ENCODE results near the gene CENPS. TPM values are rescaled to one million over a fixed set of nuclear protein-coding genes. Genes with fewer than 3 reads are reported as not detected.
"Not testable (repeated sequence)": the region's sequence is repeated elsewhere in the genome, so short reads cannot be mapped to it uniquely, and the experiment has no call there.

Gene CENPS
- total RNA-seq, 5 donors from 2014 or later (not counting 1 experiment from before 2014, with no cell fraction given) = 3.5 to 9.7 (median 5.8) TPM

GRCh38 chr1:10424651-10425050 lies 5.6 kb upstream of the CENPS start:
- Histone ChIP-seq H3K27me3 (replicated peaks in 1 of 2; ENCODE audit: control insufficient read depth in 2 of 2, extremely low read depth in 1 of 2, insufficient read depth in 2 of 2, low read length in 1 of 2) (no peaks in the 10 kb centered on the region), H3K9me3 (no peaks in the 10 kb centered on the region), H3K27ac (ENCODE audit: low read length) (no peak overlapping the region), H3K4me3 (ENCODE audit: control insufficient read depth in 1 of 2, extremely low read depth in 1 of 2, low read length in 1 of 2) (no peak overlapping the region), H3K36me3 (ENCODE audit: control insufficient read depth in 2 of 2, extremely low read depth in 1 of 2, insufficient read depth in 1 of 2, low read length in 1 of 2) (peaks cover 3 to 9% of the 10 kb centered on the region in 2 donors), H3K4me1 (ENCODE audit: control insufficient read depth in 1 of 2, extremely low read depth in 1 of 2, insufficient read depth in 2 of 2, low read length in 2 of 2) (peaks cover under 1 to 10% of the 10 kb centered on the region in 2 experiments)
- no peak for DNase-seq
- Mint-ChIP-seq H3K27me3 (no peaks in the 10 kb centered on the region), H3K9me3 (no peaks in the 10 kb centered on the region), H3K36me3 (peaks cover 10% of the 10 kb centered on the region), H3K27ac (no peak overlapping the region), H3K4me1 (peaks cover 1 to 4% (median 3%) of the 10 kb centered on the region in 3 donors), H3K4me3 (no peak overlapping the region)
- ChIA-PET POLR2A (no interaction called here), CTCF (no interaction called here)
- no peak for ATAC-seq (replicated peaks in 1 of 4)
- 96% methylated on average over 4 of the region's 8 CpGs for WGBS (ENCODE audit: insufficient coverage)

- WGBS (ENCODE audit: insufficient coverage) = 79% methylated on average over 7 of the region's 21 CpGs
- H3K36me3 Mint-ChIP-seq; H3K9me3 ChIP-seq; DNase-seq; H3K36me3 ChIP-seq (ENCODE audit: control insufficient read depth in 2 of 2, extremely low read depth in 1 of 2, insufficient read depth in 1 of 2, low read length in 1 of 2); H3K9me3 Mint-ChIP-seq; H3K4me3 Mint-ChIP-seq; H3K4me3 ChIP-seq (ENCODE audit: control insufficient read depth in 1 of 2, extremely low read depth in 1 of 2, low read length in 1 of 2); POLR2A ChIA-PET; H3K27ac Mint-ChIP-seq; H3K27ac ChIP-seq (ENCODE audit: low read length); H3K27me3 ChIP-seq (replicated peaks in 1 of 2; ENCODE audit: control insufficient read depth in 2 of 2, extremely low read depth in 1 of 2, insufficient read depth in 2 of 2, low read length in 1 of 2); ATAC-seq (replicated peaks in 1 of 4); H3K27me3 Mint-ChIP-seq: not testable (repeated sequence)
- CTCF ChIA-PET = interaction anchor here in 1 of 2 donors (0.5 to 0.9 kb wide), 2 partner anchors 216 to 1489 kb away, joined by 3 read pairs; no protein-coding TSS in a partner anchor
- peaks cover 10 to 13% (median 12%) of the 10 kb centered on the region in 3 donors for H3K4me1 Mint-ChIP-seq
- H3K4me1 ChIP-seq (ENCODE audit: control insufficient read depth in 1 of 2, extremely low read depth in 1 of 2, insufficient read depth in 2 of 2, low read length in 2 of 2) = peaks cover 4 to 19% of the 10 kb centered on the region in 2 experiments
Observed at GRCh38 chr1:10425826-10426534, 4.3 kb upstream of the CENPS start.

- H3K36me3 ChIP-seq (ENCODE audit: control insufficient read depth in 2 of 2, extremely low read depth in 1 of 2, insufficient read depth in 1 of 2, low read length in 1 of 2); H3K27me3 Mint-ChIP-seq; H3K9me3 Mint-ChIP-seq; H3K27me3 ChIP-seq (replicated peaks in 1 of 2; ENCODE audit: control insufficient read depth in 2 of 2, extremely low read depth in 1 of 2, insufficient read depth in 2 of 2, low read length in 1 of 2); H3K27ac ChIP-seq (ENCODE audit: low read length); H3K27ac Mint-ChIP-seq; H3K4me3 Mint-ChIP-seq; H3K9me3 ChIP-seq; ATAC-seq (replicated peaks in 1 of 4); POLR2A ChIA-PET; H3K4me3 ChIP-seq (ENCODE audit: control insufficient read depth in 1 of 2, extremely low read depth in 1 of 2, low read length in 1 of 2); H3K36me3 Mint-ChIP-seq; DNase-seq: not testable (repeated sequence)
- CTCF ChIA-PET = interaction anchor here in 1 of 2 donors (0.9 kb wide), 1 partner anchor 217 kb away, joined by 3 read pairs; no protein-coding TSS in a partner anchor
- WGBS (ENCODE audit: insufficient coverage) = 100% methylated on average over 8 of the region's 21 CpGs
- peaks cover 7 to 24% of the 10 kb centered on the region in 2 experiments for H3K4me1 ChIP-seq (ENCODE audit: control insufficient read depth in 1 of 2, extremely low read depth in 1 of 2, insufficient read depth in 2 of 2, low read length in 2 of 2)
- H3K4me1 Mint-ChIP-seq = peaks cover 15 to 18% (median 17%) of the 10 kb centered on the region in 3 donors
Observed at GRCh38 chr1:10426535-10426848, 3.7 kb upstream of the CENPS start.

GRCh38 chr1:10428984-10429383 lies 1.2 kb upstream of the CENPS start:
- H3K27me3 Mint-ChIP-seq = no peaks in the 10 kb centered on the region
- H3K4me3 Mint-ChIP-seq = peak overlapping the region in 1 of 3 donors; percentile 84
- ChIA-PET POLR2A (interaction anchor here in 1 of 2 donors (0.8 kb wide), 1 partner anchor 713 kb away, joined by 3 read pairs; no protein-coding TSS in a partner anchor), CTCF (interaction anchor here (0.8 to 3.2 kb wide), 6 partner anchors 9 to 1217 kb away, joined by 3 to 25 read pairs (median 4); partner anchors contain the start of gene KIF1B (in 1 of the 2))
- no peaks in the 10 kb centered on the region for H3K36me3 Mint-ChIP-seq
- WGBS (ENCODE audit: insufficient coverage) = 91% methylated on average over 5 of the region's 5 CpGs
- Histone ChIP-seq H3K27me3 (replicated peaks in 1 of 2; ENCODE audit: control insufficient read depth in 2 of 2, extremely low read depth in 1 of 2, insufficient read depth in 2 of 2, low read length in 1 of 2) (no peaks in the 10 kb centered on the region), H3K4me3 (ENCODE audit: control insufficient read depth in 1 of 2, extremely low read depth in 1 of 2, low read length in 1 of 2) (no peak overlapping the region), H3K9me3 (no peaks in the 10 kb centered on the region), H3K4me1 (ENCODE audit: control insufficient read depth in 1 of 2, extremely low read depth in 1 of 2, insufficient read depth in 2 of 2, low read length in 2 of 2) (peaks cover 7 to 24% of the 10 kb centered on the region in 2 experiments), H3K36me3 (ENCODE audit: control insufficient read depth in 2 of 2, extremely low read depth in 1 of 2, insufficient read depth in 1 of 2, low read length in 1 of 2) (no peaks in the 10 kb centered on the region), H3K27ac (ENCODE audit: low read length) (no peak overlapping the region)
- no peak overlapping the region for H3K27ac Mint-ChIP-seq
- ATAC-seq (replicated peaks in 1 of 4) (no peak), DNase-seq (no peak)
- H3K4me1 Mint-ChIP-seq = peaks cover 16 to 24% (median 23%) of the 10 kb centered on the region in 3 donors
- no peaks in the 10 kb centered on the region for H3K9me3 Mint-ChIP-seq

GRCh38 chr1:10429868-10430215 lies 391 bp upstream of the CENPS start:
- peak overlapping the region; percentile 84 to 91 (median 85) for H3K4me3 Mint-ChIP-seq
- H3K36me3 Mint-ChIP-seq = no peaks in the 10 kb centered on the region
- H3K4me1 ChIP-seq (ENCODE audit: control insufficient read depth in 1 of 2, extremely low read depth in 1 of 2, insufficient read depth in 2 of 2, low read length in 2 of 2) = peaks cover 7 to 24% of the 10 kb centered on the region in 2 experiments
- no peaks in the 10 kb centered on the region for H3K27me3 Mint-ChIP-seq
- WGBS (ENCODE audit: insufficient coverage) = 12% methylated on average over 11 of the region's 16 CpGs
- peak in 16 of 35 experiments; percentile 2 to 40 (median 12) for DNase-seq
- ATAC-seq (replicated peaks in 1 of 4) = peak in 3 of 4 experiments; percentile 1 to 4 (median 1)
- H3K27ac Mint-ChIP-seq = peak overlapping the region; percentile 86 to 88
- H3K4me3 ChIP-seq (ENCODE audit: control insufficient read depth in 1 of 2, extremely low read depth in 1 of 2, low read length in 1 of 2) = peak overlapping the region; percentile 74 to 89
- peak overlapping the region; percentile 25 for H3K27ac ChIP-seq (ENCODE audit: low read length)
- ChIA-PET CTCF (interaction anchor here (0.6 to 3.2 kb wide), 11 partner anchors 8 to 1216 kb away, joined by 3 to 25 read pairs (median 4); partner anchors contain the start of genes KIF1B (in 1 of the 2) and PEX14 (in 1 of the 2)), POLR2A (interaction anchor here in 1 of 2 donors (0.8 kb wide), 1 partner anchor 714 kb away, joined by 3 read pairs; no protein-coding TSS in a partner anchor)
- H3K4me1 Mint-ChIP-seq = peaks cover 16 to 24% (median 23%) of the 10 kb centered on the region in 3 donors
- H3K9me3 Mint-ChIP-seq = no peaks in the 10 kb centered on the region
- H3K27me3 ChIP-seq (replicated peaks in 1 of 2; ENCODE audit: control insufficient read depth in 2 of 2, extremely low read depth in 1 of 2, insufficient read depth in 2 of 2, low read length in 1 of 2) = no peaks in the 10 kb centered on the region
- H3K36me3 ChIP-seq (ENCODE audit: control insufficient read depth in 2 of 2, extremely low read depth in 1 of 2, insufficient read depth in 1 of 2, low read length in 1 of 2) = no peaks in the 10 kb centered on the region
- no peaks in the 10 kb centered on the region for H3K9me3 ChIP-seq

- no peaks in the 10 kb centered on the region for H3K27me3 Mint-ChIP-seq
- peak overlapping the region; percentile 71 to 88 for H3K27ac Mint-ChIP-seq
- Histone ChIP-seq H3K4me1 (ENCODE audit: control insufficient read depth in 1 of 2, extremely low read depth in 1 of 2, insufficient read depth in 2 of 2, low read length in 2 of 2) (peaks cover 7 to 24% of the 10 kb centered on the region in 2 experiments), H3K9me3 (no peaks in the 10 kb centered on the region), H3K27ac (ENCODE audit: low read length) (peak overlapping the region; percentile 73), H3K27me3 (replicated peaks in 1 of 2; ENCODE audit: control insufficient read depth in 2 of 2, extremely low read depth in 1 of 2, insufficient read depth in 2 of 2, low read length in 1 of 2) (no peaks in the 10 kb centered on the region), H3K4me3 (ENCODE audit: control insufficient read depth in 1 of 2, extremely low read depth in 1 of 2, low read length in 1 of 2) (peak overlapping the region; percentile 74 to 89), H3K36me3 (ENCODE audit: control insufficient read depth in 2 of 2, extremely low read depth in 1 of 2, insufficient read depth in 1 of 2, low read length in 1 of 2) (no peaks in the 10 kb centered on the region)
- H3K4me1 Mint-ChIP-seq = peaks cover 16 to 24% (median 23%) of the 10 kb centered on the region in 3 donors
- no peaks in the 10 kb centered on the region for H3K9me3 Mint-ChIP-seq
- CTCF ChIA-PET = interaction anchor here in 1 of 2 donors (0.6 to 3.2 kb wide), 5 partner anchors 39 to 877 kb away, joined by 3 to 25 read pairs (median 4); partner anchors contain the start of gene KIF1B
- ATAC-seq (replicated peaks in 1 of 4) (peak in 1 of 4 experiments; percentile 1), DNase-seq (peak in 5 of 35 experiments; percentile 2 to 14 (median 9))
- H3K4me3 Mint-ChIP-seq = peak overlapping the region; percentile 84 to 91 (median 85)
- POLR2A ChIA-PET = interaction anchor here in 1 of 2 donors (1.0 kb wide), 1 partner anchor 81 kb away, joined by 4 read pairs; no protein-coding TSS in a partner anchor
- H3K36me3 Mint-ChIP-seq = no peaks in the 10 kb centered on the region
- 12% methylated on average over 23 of the region's 30 CpGs for WGBS (ENCODE audit: insufficient coverage)
Observed at GRCh38 chr1:10431070-10431730, 967 bp downstream of the CENPS start.

Measured in T-cell (primary cell).